K562 (cell line): Measurements from ENCODE around the gene LBR. TPM values are rescaled to one million over a fixed set of nuclear protein-coding genes. Genes with fewer than 3 reads are reported as not detected.

Source experiments
- ARHGAP35 ChIP-seq: fragments of 450-650 bp; IDR thresholded peaks from 2 replicates; pipeline ENCODE4 v1.6.1; 2018; ENCODE audit not compliant: partially characterized antibody
- ATF2 ChIP-seq: sonication (generic); formaldehyde crosslinking; IDR thresholded peaks from 2 replicates; pipeline ENCODE4 v1.8.1; 2022; ENCODE audit warnings: missing genetic modification reagents
- BRD4 ChIP-seq: fragments of 200-600 bp; sonication (generic); IDR thresholded peaks from 2 replicates; pipeline ENCODE4 v1.6.1; 2017; ENCODE audit warnings: inconsistent platforms
- CREB3L1 ChIP-seq: fragments of 450-650 bp; IDR thresholded peaks from 2 replicates; pipeline ENCODE4 v1.6.1; 2014; ENCODE audit warnings: low read depth, mild to moderate bottlenecking, moderate library complexity, borderline replicate concordance
- E2F8 ChIP-seq: fragments of 450-650 bp; IDR thresholded peaks from 2 replicates; pipeline ENCODE4 v1.7.1; 2018; ENCODE audit warnings: mild to moderate bottlenecking, low read depth; ENCODE audit not compliant: partially characterized antibody
- EGR1 ChIP-seq: fragments of 450-650 bp; conservative IDR thresholded peaks from 2 replicates; pipeline ENCODE4 v1.6.1; 2017; ENCODE audit warnings: mild to moderate bottlenecking
- FOXK2 ChIP-seq, 2 experiments: fragments of 450-650 bp; IDR thresholded peaks in 1 of 2; conservative IDR thresholded peaks in 1 of 2; 2 replicates each; pipeline ENCODE4 v1.6.1; 2016; ENCODE audit warnings: low read depth in 2 of 2, mild to moderate bottlenecking in 1 of 2
- MCM7 ChIP-seq, 2 experiments: fragments of 450-650 bp; IDR thresholded peaks; 2 replicates each; pipeline ENCODE4 v1.6.1; 2016 to 2018
- NELFE ChIP-seq: IDR thresholded peaks from 2 replicates; pipeline ENCODE4 v1.6.1; 2011; ENCODE audit warnings: mild to moderate bottlenecking; ENCODE audit not compliant: insufficient read depth, insufficient read length
- NRF1 ChIP-seq, 2 experiments: fragments of 450-650 bp; IDR thresholded peaks in 1 of 2; conservative IDR thresholded peaks in 1 of 2; 2 replicates each; pipeline ENCODE4 v1.6.1; 2014; ENCODE audit warnings: mild to moderate bottlenecking in 2 of 2
- POLR2H ChIP-seq: IDR thresholded peaks from 2 replicates; pipeline ENCODE4 v1.6.1; 2016; ENCODE audit warnings: missing genetic modification characterization, low read depth, mild to moderate bottlenecking, control low read depth, missing compliant biosample characterization, moderate library complexity
- RBFOX2 ChIP-seq: fragments of 200-400 bp; formaldehyde crosslinking; IDR thresholded peaks from 2 replicates; pipeline ENCODE4 v1.6.1; 2017; ENCODE audit warnings: low read depth, mild to moderate bottlenecking, low read length, moderate library complexity
- SMARCA5 ChIP-seq: fragments of 450-650 bp; IDR thresholded peaks from 2 replicates; pipeline ENCODE4 v1.6.1; 2016
- SOX6 ChIP-seq: fragments of 450-650 bp; IDR thresholded peaks from 2 replicates; pipeline ENCODE4 v1.6.1; 2014; ENCODE audit warnings: mild to moderate bottlenecking
- SP2 ChIP-seq: IDR thresholded peaks from 2 replicates; pipeline ENCODE4 v1.6.1; 2011; ENCODE audit warnings: mild to moderate bottlenecking, low read depth, low read length, moderate library complexity; ENCODE audit not compliant: poor library complexity, severe bottlenecking; ENCODE audit errors: extremely low read depth
- TCF7L2 ChIP-seq: fragments of 150-350 bp; IDR thresholded peaks from 2 replicates; pipeline ENCODE4 v1.6.1; 2016; ENCODE audit warnings: low read depth, mild to moderate bottlenecking, low read length, moderate library complexity
- ZNF121 ChIP-seq: sonication (generic); formaldehyde crosslinking; conservative IDR thresholded peaks from 2 replicates; pipeline ENCODE4 v1.8.0; 2022; ENCODE audit warnings: missing genetic modification reagents
- ZNF174 ChIP-seq: fragments of 250-450 bp; sonication (Bioruptor Pico); IDR thresholded peaks from 2 replicates; pipeline ENCODE4 v1.4.0; 2020; ENCODE audit warnings: mild to moderate bottlenecking
- ZNF584 ChIP-seq: fragments of 200-800 bp; sonication (Bioruptor generic); IDR thresholded peaks from 2 replicates; pipeline ENCODE4 v1.6.1; 2016; ENCODE audit warnings: low read depth, mild to moderate bottlenecking, missing genetic modification characterization, missing compliant biosample characterization
- ZNF780A ChIP-seq: fragments of 250-450 bp; sonication (Bioruptor Pico); IDR thresholded peaks from 2 replicates; pipeline ENCODE4 v1.5.0; 2021; ENCODE audit warnings: mild to moderate bottlenecking
- polyA plus RNA-seq, 8 experiments: library from polyadenylated mRNA; depleted of rRNA in 4 of 8; stranded (reverse) in 5 of 8; unstranded in 3 of 8; fragments of >200 nt; fragmentation: Nextera tagmentation in 2 of 8; fragmentation: Illumina TruSeq in 1 of 8; extraction: Ambion mirVana in 2 of 8; extraction: Trizol in 1 of 8; gene quantifications; 2 replicates each; pipeline versions ENCODE4 v1.2.1 to v1.2.3, GENCODE V29; 2011 to 2014; ENCODE audit warnings: inconsistent platforms in 1 of 8, missing spikeins in 1 of 8
- total RNA-seq, 7 experiments: library from RNA; depleted of rRNA in 6 of 7; stranded (reverse); fragments of >200 nt in 6 of 7; fragmentation: Illumina TruSeq in 2 of 7; extraction: Trizol in 2 of 7; gene quantifications; 2 replicates each; pipeline versions ENCODE4 v1.2.1 to v1.2.3, GENCODE V29; 2011 to 2021; ENCODE audit warnings: low replicate concordance in 1 of 7
- TF ChIP-seq, protein P1 (sequence below): sonication (generic); formaldehyde crosslinking; IDR thresholded peaks from 2 replicates; pipeline ENCODE4 v1.8.0; 2022; ENCODE audit warnings: mild to moderate bottlenecking, low read depth, missing genetic modification reagents

LBR gene
- total and polyA plus RNA-seq, 9 of the 15 experiments (the other 6 are each of a cell fraction or from before 2014, with no cell fraction given): 102 to 229 (median 197) TPM

DNA sequence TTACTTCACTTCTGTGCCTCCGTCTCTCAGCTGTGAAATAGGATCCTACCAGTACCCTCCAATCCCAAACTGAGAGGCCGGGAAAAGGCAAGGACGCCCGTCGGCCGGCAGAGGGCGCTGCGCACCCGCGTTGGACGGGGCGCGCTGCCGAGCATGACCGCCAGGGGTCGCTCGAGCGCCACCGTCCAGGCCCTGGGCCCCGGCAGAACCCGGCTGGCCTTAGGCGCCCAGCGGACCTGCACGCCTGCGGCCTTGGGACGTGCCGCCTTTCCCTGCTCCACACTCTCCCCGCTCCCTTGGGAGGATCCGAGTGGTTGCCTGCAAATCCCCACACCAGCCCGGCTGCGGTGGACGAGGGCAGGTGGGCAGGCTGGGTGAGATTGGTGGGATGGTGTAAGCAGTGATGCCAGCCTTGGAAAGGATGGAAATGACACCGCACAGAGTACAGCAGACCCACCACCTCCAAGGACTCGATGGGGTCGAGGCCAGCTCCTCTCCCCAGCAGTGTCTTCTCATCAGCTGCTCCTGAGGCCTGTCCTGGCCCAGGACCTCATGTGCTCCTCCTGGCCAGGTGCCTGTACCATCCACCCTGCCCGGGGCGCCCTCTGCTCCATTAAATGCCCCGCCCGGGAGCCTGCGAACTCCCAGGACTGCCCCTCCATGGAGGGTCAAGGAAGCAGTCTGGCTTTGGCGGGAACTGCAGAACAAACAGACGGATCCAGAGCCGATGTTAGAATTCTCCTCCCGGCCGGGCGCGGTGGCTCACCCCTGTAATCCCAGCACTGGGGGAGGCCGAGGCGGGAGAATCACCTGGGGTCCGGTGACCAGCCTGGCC, 47.4 kb upstream of the LBR start (continued):
- TF ChIP-seq ARHGAP35 (no peak), ZNF121 (CRISPR knock-in tag) (no peak), CREB3L1 (no peak), MCM7 (IDR thresholded peaks at IDR 0.05) (no peak), POLR2H (tag) (no peak), ZNF780A (CRISPR knock-in tag) (no peak), E2F8 (no peak), ZNF584 (CRISPR knock-in tag) (no peak), TCF7L2 (no peak), ATF2 (no peak), ZNF174 (CRISPR knock-in tag) (no peak), BRD4 (no peak), SP2 (no peak), NELFE (no peak), FOXK2 (conservative IDR thresholded peaks at IDR 0.05 in 1 of 2, IDR thresholded peaks at IDR 0.05 in 1 of 2; ENCODE audit: low read depth in 2 of 2) (no peak), SOX6 (peak; percentile 54), RBFOX2 (no peak), EGR1 (no peak), NRF1 (conservative IDR thresholded peaks at IDR 0.05 in 1 of 2, IDR thresholded peaks at IDR 0.05 in 1 of 2) (no peak), SMARCA5 (no peak)
- TF ChIP-seq, protein P1, sequence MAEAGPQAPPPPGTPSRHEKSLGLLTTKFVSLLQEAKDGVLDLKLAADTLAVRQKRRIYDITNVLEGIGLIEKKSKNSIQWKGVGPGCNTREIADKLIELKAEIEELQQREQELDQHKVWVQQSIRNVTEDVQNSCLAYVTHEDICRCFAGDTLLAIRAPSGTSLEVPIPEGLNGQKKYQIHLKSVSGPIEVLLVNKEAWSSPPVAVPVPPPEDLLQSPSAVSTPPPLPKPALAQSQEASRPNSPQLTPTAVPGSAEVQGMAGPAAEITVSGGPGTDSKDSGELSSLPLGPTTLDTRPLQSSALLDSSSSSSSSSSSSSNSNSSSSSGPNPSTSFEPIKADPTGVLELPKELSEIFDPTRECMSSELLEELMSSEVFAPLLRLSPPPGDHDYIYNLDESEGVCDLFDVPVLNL (CRISPR knock-in tag): no peak
